ENCODE measurements around the gene ABCF2. TPM values are rescaled to one million over a fixed set of nuclear protein-coding genes. Genes with fewer than 3 reads are reported as not detected.

Gene ABCF2
- total RNA-seq, 1 donor from 2014 or later = 37.8 TPM

DNA sequence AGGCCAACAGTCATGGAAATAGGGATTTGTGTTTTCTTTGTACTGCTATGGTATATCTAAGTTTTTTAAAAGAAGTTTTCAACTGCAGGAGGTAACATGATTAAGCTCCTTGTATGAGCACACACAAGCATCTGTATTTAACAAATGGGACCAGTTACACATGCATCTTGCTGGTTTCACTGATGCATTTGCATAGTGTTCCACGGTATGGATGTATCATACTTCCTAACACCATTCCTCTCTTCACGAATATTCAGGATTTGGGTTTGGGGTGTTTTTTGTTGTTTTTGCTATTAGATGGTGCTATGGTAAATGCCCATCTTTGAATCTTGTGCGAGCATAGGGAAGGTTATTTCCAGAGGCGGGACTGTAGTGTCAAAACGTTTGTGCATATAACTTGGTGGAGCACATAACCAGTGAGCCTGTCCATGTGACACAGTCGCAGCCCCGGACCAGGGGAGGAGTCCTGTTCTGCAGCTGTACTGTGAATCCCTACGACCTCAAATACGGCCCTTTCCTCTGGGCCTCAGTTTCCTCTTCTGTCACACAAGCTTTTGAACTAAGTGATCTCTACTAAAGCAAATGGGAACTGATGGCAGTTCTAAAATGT, 18.6 kb downstream of the ABCF2 start:
- DNase-seq (ENCODE audit: low read depth) = no peak
- H3K4me3 ChIP-seq (ENCODE audit: low read depth, low read length) = no peak overlapping the region
- no peak for TF ChIP-seq CTCF (conservative IDR thresholded peaks at IDR 0.05; ENCODE audit: low read depth, low read length)

DNA sequence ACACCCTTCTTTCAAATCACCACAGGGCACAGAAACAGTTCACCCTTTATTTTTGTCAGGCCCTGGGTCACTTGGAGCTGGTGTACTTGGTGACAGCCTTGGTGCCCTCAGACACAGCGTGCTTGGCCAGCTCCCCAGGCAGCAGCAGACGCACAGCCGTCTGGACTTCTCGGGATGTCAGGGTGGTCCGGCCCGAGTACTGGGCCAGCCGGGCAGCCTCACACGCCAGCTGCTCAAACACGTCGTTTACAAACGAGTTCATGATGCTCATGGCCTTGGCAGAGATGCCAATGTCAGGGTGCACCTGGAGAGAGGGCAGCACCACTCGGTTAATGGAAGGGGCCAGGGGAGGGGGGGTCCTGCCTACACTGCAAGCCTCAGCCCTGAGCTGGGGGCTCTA, 19.2 kb downstream of the ABCF2 start:
- TF ChIP-seq CTCF (conservative IDR thresholded peaks at IDR 0.05; ENCODE audit: low read depth, low read length) = no peak
- DNase-seq (ENCODE audit: low read depth) = no peak
- H3K4me3 ChIP-seq (ENCODE audit: low read depth, low read length) = no peak overlapping the region

DNA sequence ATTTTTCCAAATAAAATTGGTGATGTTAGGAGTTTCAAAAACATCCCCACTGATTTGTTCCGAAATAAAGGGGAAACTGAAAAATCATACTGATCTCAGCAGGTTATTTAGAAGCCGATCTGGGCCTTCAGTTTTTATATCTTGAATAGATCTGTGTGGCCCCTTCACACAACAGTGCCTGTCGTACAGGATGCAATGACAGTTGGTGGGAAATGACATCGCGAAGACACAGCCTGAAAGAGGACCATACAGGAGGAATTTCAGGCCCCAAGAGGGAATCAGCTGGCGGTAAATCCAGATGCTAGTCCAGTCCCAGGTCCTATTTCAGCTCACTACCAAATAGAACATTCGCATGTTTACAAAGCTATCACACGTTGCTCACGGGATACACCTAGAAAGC, 19.7 kb downstream of the ABCF2 start:
- no peak for DNase-seq (ENCODE audit: low read depth)
- no peak overlapping the region for H3K4me3 ChIP-seq (ENCODE audit: low read depth, low read length)
- no peak for TF ChIP-seq CTCF (conservative IDR thresholded peaks at IDR 0.05; ENCODE audit: low read depth, low read length)

GRCh38 chr7:151206914-151207313, 20.1 kb downstream of the ABCF2 start:
- no peak overlapping the region for H3K4me3 ChIP-seq (ENCODE audit: low read depth, low read length)
- no peak for TF ChIP-seq CTCF (conservative IDR thresholded peaks at IDR 0.05; ENCODE audit: low read depth, low read length)
- no peak for DNase-seq (ENCODE audit: low read depth)

GRCh38 chr7:151205730-151206129, 21.3 kb downstream of the ABCF2 start:
- no peak for TF ChIP-seq CTCF (conservative IDR thresholded peaks at IDR 0.05; ENCODE audit: low read depth, low read length)
- no peak overlapping the region for H3K4me3 ChIP-seq (ENCODE audit: low read depth, low read length)
- no peak for DNase-seq (ENCODE audit: low read depth)

DNA sequence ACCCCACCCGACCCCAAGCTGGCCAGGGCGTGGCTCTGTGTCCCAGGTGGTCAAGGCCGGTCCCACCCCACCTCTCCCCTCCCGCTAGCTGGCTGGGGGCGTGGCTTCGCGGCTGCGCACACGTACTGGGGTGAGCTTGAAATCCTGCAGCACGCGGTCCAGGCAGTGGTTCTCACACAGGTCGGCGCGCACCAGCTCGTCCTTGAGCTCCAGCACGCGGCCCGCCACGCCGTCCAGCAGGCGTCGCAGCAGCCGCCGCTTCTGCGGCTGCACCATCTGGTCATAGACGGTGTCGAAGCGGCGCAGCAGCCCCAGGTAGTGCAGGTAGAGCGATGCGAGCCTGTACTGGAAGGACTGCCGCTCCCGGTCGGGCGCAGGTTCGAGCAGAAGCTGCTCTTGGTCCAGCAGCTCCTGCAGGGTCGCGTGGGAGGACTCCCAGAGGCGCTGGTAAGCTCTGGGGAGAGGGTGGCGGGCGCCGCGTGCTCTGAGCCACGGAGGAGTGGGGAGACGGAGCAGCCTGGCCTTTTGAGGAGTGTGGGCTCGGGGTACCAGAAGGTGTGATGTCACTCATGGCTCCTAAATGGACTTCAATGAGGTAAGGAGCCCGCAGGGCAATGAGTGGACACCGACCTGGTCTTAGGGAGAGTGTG, 22.5 kb downstream of the ABCF2 start:
- no peak for DNase-seq (ENCODE audit: low read depth)
- no peak overlapping the region for H3K4me3 ChIP-seq (ENCODE audit: low read depth, low read length)
- no peak for TF ChIP-seq CTCF (conservative IDR thresholded peaks at IDR 0.05; ENCODE audit: low read depth, low read length)

DNA sequence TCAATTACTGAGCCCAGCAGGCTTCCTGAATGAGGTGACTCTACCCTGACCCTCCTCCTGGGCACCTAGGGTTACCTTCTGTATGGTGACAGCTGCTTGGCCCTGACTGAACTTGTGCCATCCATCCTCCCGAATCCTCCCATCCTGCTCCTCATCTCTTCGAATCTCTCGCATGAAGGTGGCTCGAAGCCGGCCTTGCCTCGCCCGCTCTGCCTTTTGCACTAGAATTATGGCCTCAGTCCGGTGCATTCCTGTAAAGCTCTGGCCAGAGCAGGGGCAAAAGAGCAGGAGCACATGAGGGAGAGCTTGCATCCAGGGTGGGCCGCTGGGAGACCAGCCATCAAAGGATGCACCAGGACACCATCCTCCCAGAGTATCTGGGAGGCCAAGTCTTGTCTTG, 24.2 kb downstream of the ABCF2 start:
- H3K4me3 ChIP-seq (ENCODE audit: low read depth, low read length) = no peak overlapping the region
- TF ChIP-seq CTCF (conservative IDR thresholded peaks at IDR 0.05; ENCODE audit: low read depth, low read length) = no peak

More for the DNA sequence above, 24.2 kb downstream of the ABCF2 start:
- DNase-seq (ENCODE audit: low read depth) = no peak

Measured in epithelial cell of proximal tubule (primary cell).